Astrocyte (in vitro differentiated cells and primary cell): Measurements from ENCODE around the gene CORO7. TPM values are rescaled to one million over a fixed set of nuclear protein-coding genes. Genes with fewer than 3 reads are reported as not detected.
A peak's percentile ranks its signal among the peaks of the same experiment; 100 is the strongest.

Source experiments
- DNase-seq: peaks from one replicate; pipeline ENCODE4 v3.0.0-alpha.2; 2010; ENCODE audit warnings: low read depth
- FAIRE-seq: peaks from 2 replicates; lab custom pipeline; 2011; peaks lifted over from hg19 to GRCh38; lab: Jason Lieb, UNC
- H2AFZ ChIP-seq: 2 replicates; pipeline ENCODE4 v1.6.0; 2012; ENCODE audit warnings: low read depth, low read length, inconsistent platforms
- H3K27ac ChIP-seq: 2 replicates; pipeline ENCODE4 v1.5.1; 2011; ENCODE audit warnings: low read depth, low read length, inconsistent platforms
- H3K27me3 ChIP-seq: 2 replicates; pipeline ENCODE4 v1.6.0; 2011; ENCODE audit warnings: low read length, inconsistent platforms; ENCODE audit not compliant: insufficient read depth
- H3K36me3 ChIP-seq: 2 replicates; pipeline ENCODE4 v1.5.1; 2011; ENCODE audit warnings: low read length, inconsistent platforms; ENCODE audit not compliant: insufficient read depth
- H3K4me1 ChIP-seq: 2 replicates; pipeline ENCODE4 v1.5.1; 2011; ENCODE audit warnings: low read length, inconsistent platforms; ENCODE audit not compliant: insufficient read depth
- H3K4me2 ChIP-seq: 2 replicates; pipeline ENCODE4 v1.6.0; 2012; ENCODE audit warnings: low read length, inconsistent platforms
- H3K4me3 ChIP-seq: 2 replicates; pipeline ENCODE4 v1.5.1; 2011; ENCODE audit warnings: low read depth, mild to moderate bottlenecking, low read length, inconsistent platforms; ENCODE audit not compliant: insufficient read depth
- H3K79me2 ChIP-seq: 2 replicates; pipeline ENCODE4 v1.6.0; 2012; ENCODE audit warnings: mild to moderate bottlenecking, low read length, inconsistent platforms; ENCODE audit not compliant: insufficient read depth
- H3K9ac ChIP-seq: 2 replicates; pipeline ENCODE4 v1.6.0; 2012; ENCODE audit warnings: mild to moderate bottlenecking, low read length, inconsistent platforms
- H3K9me3 ChIP-seq: 2 replicates; pipeline ENCODE4 v1.5.1; 2012; ENCODE audit warnings: low read depth, mild to moderate bottlenecking, low read length, inconsistent platforms; ENCODE audit not compliant: insufficient read depth
- H4K20me1 ChIP-seq: 2 replicates; pipeline ENCODE4 v1.6.0; 2012; ENCODE audit warnings: low read length, inconsistent platforms; ENCODE audit not compliant: insufficient read depth
- H3K27ac Mint-ChIP-seq: one replicate; pipeline ENCODE4 v1.8.0; 2021; ENCODE audit warnings: mild to moderate bottlenecking, mixed read lengths; ENCODE audit not compliant: unreplicated experiment
- H3K27me3 Mint-ChIP-seq: one replicate; pipeline ENCODE4 v1.8.0; 2021; ENCODE audit warnings: low read depth, mixed read lengths; ENCODE audit not compliant: unreplicated experiment
- H3K36me3 Mint-ChIP-seq: one replicate; pipeline ENCODE4 v1.8.0; 2021; ENCODE audit warnings: low read depth, mixed read lengths; ENCODE audit not compliant: unreplicated experiment
- H3K4me1 Mint-ChIP-seq: one replicate; pipeline ENCODE4 v1.8.0; 2021; ENCODE audit warnings: low read depth, mixed read lengths; ENCODE audit not compliant: unreplicated experiment
- H3K4me3 Mint-ChIP-seq: one replicate; pipeline ENCODE4 v1.8.0; 2021; ENCODE audit warnings: mild to moderate bottlenecking, moderate library complexity, mixed read lengths; ENCODE audit not compliant: unreplicated experiment
- H3K9me3 Mint-ChIP-seq: one replicate; pipeline ENCODE4 v1.8.0; 2021; ENCODE audit warnings: mild to moderate bottlenecking, mixed read lengths; ENCODE audit not compliant: unreplicated experiment
- EZH2 ChIP-seq: IDR thresholded peaks from 2 replicates; pipeline ENCODE4 v1.6.1; 2012; ENCODE audit warnings: mild to moderate bottlenecking, low read length, inconsistent platforms; ENCODE audit not compliant: insufficient read depth
- total RNA-seq: library from RNA; stranded (reverse); gene quantifications from 2 replicates; pipeline ENCODE4 v1.2.1, GENCODE V29; 2021
- TF ChIP-seq, protein P1 (sequence below): IDR thresholded peaks from 2 replicates; pipeline ENCODE4 v1.5.1; 2011; ENCODE audit warnings: low read depth, mild to moderate bottlenecking, inconsistent platforms, low read length, moderate library complexity; ENCODE audit not compliant: insufficient read depth

Gene CORO7
- total RNA-seq, 1 donor from 2014 or later: 26.4 TPM

DNA sequence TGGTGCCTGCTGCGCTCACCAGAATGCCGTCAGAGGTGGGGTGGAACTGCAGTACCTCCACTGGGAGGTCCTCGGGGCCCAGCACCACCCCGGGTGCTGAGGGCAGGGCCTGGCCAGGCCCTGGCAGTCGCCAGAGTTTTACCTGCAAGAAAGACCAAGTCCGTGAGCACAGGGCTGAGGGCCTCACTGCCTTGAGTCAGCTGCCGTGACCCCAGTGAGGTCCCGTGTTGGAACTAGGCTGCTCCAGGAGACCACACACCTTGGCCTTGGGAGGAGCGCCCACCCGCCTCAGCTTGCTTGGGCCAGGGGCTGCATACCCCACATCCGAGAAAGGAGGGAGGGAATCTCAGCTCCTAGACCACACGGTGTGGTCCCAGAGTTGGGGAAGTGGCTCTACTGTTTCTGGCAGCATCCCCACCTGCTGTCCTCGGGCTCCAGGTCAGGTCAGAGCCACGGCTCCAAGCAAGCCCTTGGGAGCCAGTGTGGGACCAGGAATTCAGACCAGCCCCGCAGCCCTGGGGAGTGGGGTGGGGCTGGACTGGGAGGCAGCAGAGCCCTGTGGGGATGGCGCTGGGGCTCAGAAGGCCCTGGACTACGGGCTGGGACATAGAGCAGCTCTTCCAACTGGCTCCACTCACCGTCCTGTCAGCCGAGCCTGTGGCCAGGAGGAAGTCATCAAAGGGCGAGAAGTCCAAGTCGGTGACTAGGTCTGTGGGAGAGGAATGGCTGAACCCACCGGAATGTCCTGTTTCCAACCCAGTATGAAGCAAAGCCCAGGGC is 8.7 kb downstream of the CORO7 start:
- peak overlapping the region; percentile 6 for H3K9ac ChIP-seq
- no peak for FAIRE-seq
- Mint-ChIP-seq H3K27me3 (no peaks in the 10 kb centered on the region), H3K9me3 (no peaks in the 10 kb centered on the region), H3K4me1 (no peaks in the 10 kb centered on the region), H3K4me3 (no peak overlapping the region), H3K27ac (no peak overlapping the region), H3K36me3 (peaks cover 14% of the 10 kb centered on the region)
- peak overlapping the region; percentile 61 for H3K4me2 ChIP-seq
- TF ChIP-seq, protein P1, sequence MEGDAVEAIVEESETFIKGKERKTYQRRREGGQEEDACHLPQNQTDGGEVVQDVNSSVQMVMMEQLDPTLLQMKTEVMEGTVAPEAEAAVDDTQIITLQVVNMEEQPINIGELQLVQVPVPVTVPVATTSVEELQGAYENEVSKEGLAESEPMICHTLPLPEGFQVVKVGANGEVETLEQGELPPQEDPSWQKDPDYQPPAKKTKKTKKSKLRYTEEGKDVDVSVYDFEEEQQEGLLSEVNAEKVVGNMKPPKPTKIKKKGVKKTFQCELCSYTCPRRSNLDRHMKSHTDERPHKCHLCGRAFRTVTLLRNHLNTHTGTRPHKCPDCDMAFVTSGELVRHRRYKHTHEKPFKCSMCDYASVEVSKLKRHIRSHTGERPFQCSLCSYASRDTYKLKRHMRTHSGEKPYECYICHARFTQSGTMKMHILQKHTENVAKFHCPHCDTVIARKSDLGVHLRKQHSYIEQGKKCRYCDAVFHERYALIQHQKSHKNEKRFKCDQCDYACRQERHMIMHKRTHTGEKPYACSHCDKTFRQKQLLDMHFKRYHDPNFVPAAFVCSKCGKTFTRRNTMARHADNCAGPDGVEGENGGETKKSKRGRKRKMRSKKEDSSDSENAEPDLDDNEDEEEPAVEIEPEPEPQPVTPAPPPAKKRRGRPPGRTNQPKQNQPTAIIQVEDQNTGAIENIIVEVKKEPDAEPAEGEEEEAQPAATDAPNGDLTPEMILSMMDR: no peak
- TF ChIP-seq EZH2: no peak
- H4K20me1 ChIP-seq: peaks cover 64% of the 10 kb centered on the region
- H3K27ac ChIP-seq: peak overlapping the region; percentile 2
- no peaks in the 10 kb centered on the region for H3K27me3 ChIP-seq
- H3K36me3 ChIP-seq: no peaks in the 10 kb centered on the region
- H3K9me3 ChIP-seq: no peaks in the 10 kb centered on the region
- DNase-seq: peak; percentile 71
- H3K79me2 ChIP-seq: peaks cover 8% of the 10 kb centered on the region
- peaks cover 26% of the 10 kb centered on the region for H3K4me1 ChIP-seq
- H2AFZ ChIP-seq: no peak overlapping the region
- no peak overlapping the region for H3K4me3 ChIP-seq

DNA sequence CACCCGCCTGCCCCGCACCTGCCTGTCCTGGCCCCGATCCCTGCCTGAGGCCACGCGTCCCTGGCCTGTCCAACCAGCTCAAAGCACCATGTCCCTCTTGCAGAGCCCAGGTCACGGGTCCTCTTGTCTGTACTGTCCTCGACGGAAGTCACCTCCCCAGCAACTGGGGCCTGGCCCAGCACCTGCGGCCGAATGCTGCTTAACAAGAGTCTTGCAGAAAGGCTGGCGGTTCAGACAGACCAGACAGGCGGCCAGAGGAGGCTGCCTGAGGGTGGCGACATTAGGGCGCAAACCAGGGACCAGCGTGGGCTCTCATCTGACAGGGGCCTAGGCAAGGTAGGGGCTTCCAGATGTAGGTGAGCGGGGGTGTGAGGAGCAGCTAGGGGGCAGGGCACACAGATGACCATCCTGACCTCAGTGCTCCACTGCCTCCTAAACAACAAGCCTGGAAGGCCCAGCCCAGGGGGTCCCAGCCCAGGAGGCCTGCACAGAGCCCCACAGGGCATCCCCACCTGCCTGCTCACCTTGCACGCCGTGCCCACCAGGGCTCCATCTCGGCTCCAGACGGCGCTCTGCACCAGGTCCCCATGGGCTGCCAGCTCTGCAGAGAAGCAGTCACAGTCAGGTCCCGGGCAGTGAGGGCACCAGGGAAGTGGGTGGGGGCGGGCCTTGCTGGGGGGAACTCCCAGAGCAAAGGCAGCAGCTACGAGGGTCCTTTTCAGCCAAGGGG is 11.3 kb downstream of the CORO7 start:
- H3K27ac ChIP-seq: no peak overlapping the region
- no peaks in the 10 kb centered on the region for H3K27me3 Mint-ChIP-seq
- no peak for DNase-seq
- H3K9me3 Mint-ChIP-seq: no peaks in the 10 kb centered on the region
- H3K79me2 ChIP-seq: peaks cover 3% of the 10 kb centered on the region
- no peak for TF ChIP-seq EZH2
- TF ChIP-seq, protein P1: no peak
- H3K4me3 Mint-ChIP-seq: no peak overlapping the region
- no peak overlapping the region for H3K9ac ChIP-seq
- FAIRE-seq: no peak
- H3K27me3 ChIP-seq: no peaks in the 10 kb centered on the region
- H3K27ac Mint-ChIP-seq: no peak overlapping the region
- no peak overlapping the region for H3K4me2 ChIP-seq
- H2AFZ ChIP-seq: no peak overlapping the region
- H3K4me1 ChIP-seq: peaks cover 18% of the 10 kb centered on the region
- H3K4me1 Mint-ChIP-seq: no peaks in the 10 kb centered on the region
- peaks cover 6% of the 10 kb centered on the region for H3K36me3 Mint-ChIP-seq
- H3K9me3 ChIP-seq: no peaks in the 10 kb centered on the region
- H3K36me3 ChIP-seq: no peaks in the 10 kb centered on the region
- peaks cover 42% of the 10 kb centered on the region for H4K20me1 ChIP-seq
- H3K4me3 ChIP-seq: no peak overlapping the region
